Hematopoietic multipotent progenitor cell (in vitro differentiated cells): ENCODE data around the gene OR10H1. TPM values are rescaled to one million over a fixed set of nuclear protein-coding genes. Genes with fewer than 3 reads are reported as not detected.
"Not testable (repeated sequence)": the region's sequence is repeated elsewhere in the genome, so short reads cannot be mapped to it uniquely, and the experiment has no call there.

ENCODE experiments used
- DNase-seq, 3 donors: peaks; one replicate each; pipeline ENCODE4 v3.0.0-alpha.2; 2011 to 2015; ENCODE audit warnings: low read depth in 2 of 3, low spot score in 2 of 3
- total RNA-seq: library from RNA; depleted of rRNA; stranded (reverse); fragments of >200 nt; gene quantifications from one replicate; pipeline ENCODE4 v1.2.3, GENCODE V29; 2012

Gene OR10H1
- under 0.01 TPM for total RNA-seq

- no peak for DNase-seq
Measured at GRCh38 chr19:15815306-15815705, at the start of gene OR10H1. Gene OR10H1, minus strand, starts transcription at chr19:15815664. Its CDS starts 7,627 bp downstream, at chr19:15808037.

- no peak for DNase-seq
Measured at GRCh38 chr19:15864824-15865223, 49.4 kb upstream of the OR10H1 start.

GRCh38 chr19:15863272-15863671 lies 47.8 kb upstream of the OR10H1 start:
- no peak for DNase-seq

- DNase-seq = no peak
Measured at GRCh38 chr19:15862444-15862843, 47.0 kb upstream of the OR10H1 start.

- DNase-seq = no peak
Measured at GRCh38 chr19:15860522-15860921, 45.1 kb upstream of the OR10H1 start.

GRCh38 chr19:15859187-15859586 lies 43.7 kb upstream of the OR10H1 start:
- no peak for DNase-seq

GRCh38 chr19:15850385-15850784 lies 34.9 kb upstream of the OR10H1 start:
- DNase-seq = no peak

GRCh38 chr19:15846923-15847322 lies 31.5 kb upstream of the OR10H1 start:
- DNase-seq = no peak

- not testable (repeated sequence) for DNase-seq
Measured at GRCh38 chr19:15843894-15844222, 28.4 kb upstream of the OR10H1 start.

- no peak for DNase-seq
Measured at GRCh38 chr19:15843203-15843893, 27.9 kb upstream of the OR10H1 start.

- DNase-seq = no peak
Measured at GRCh38 chr19:15841875-15842569, 26.6 kb upstream of the OR10H1 start.

GRCh38 chr19:15840833-15841232 lies 25.4 kb upstream of the OR10H1 start:
- no peak for DNase-seq

GRCh38 chr19:15839888-15840287 lies 24.4 kb upstream of the OR10H1 start:
- DNase-seq = peak in 1 of 3 donors; percentile 23

GRCh38 chr19:15838351-15838750 lies 22.9 kb upstream of the OR10H1 start:
- no peak for DNase-seq

GRCh38 chr19:15837221-15837731 lies 21.8 kb upstream of the OR10H1 start:
- no peak for DNase-seq

- DNase-seq = peak; percentile 74 to 99 (median 96)
Measured at GRCh38 chr19:15836330-15837220, 21.1 kb upstream of the OR10H1 start.

GRCh38 chr19:15835565-15836329 lies 20.3 kb upstream of the OR10H1 start:
- DNase-seq = not testable (repeated sequence)

GRCh38 chr19:15834232-15834631 lies 18.8 kb upstream of the OR10H1 start:
- DNase-seq = not testable (repeated sequence)

- no peak for DNase-seq
Measured at GRCh38 chr19:15831626-15832025, 16.2 kb upstream of the OR10H1 start.

- DNase-seq = no peak
Measured at GRCh38 chr19:15829786-15830185, 14.3 kb upstream of the OR10H1 start.
